Right atrium auricular region (tissue), 2 donors: ENCODE measurements around the gene SGCD. TPM values are rescaled to one million over a fixed set of nuclear protein-coding genes. Genes with fewer than 3 reads are reported as not detected.

Experiments
- DNase-seq: peaks from one replicate; pipeline ENCODE4 v3.0.0-alpha.2; 2019; ENCODE audit warnings: low spot score
- H3K27ac ChIP-seq, 2 donors: fragments of 200-600 bp; sonication (generic); 1 replicate in 1 of 2; 2 replicates in 1 of 2; pipeline ENCODE4 v1.5.1; 2016 to 2019
- H3K27me3 ChIP-seq, 2 donors: fragments of 200-600 bp; sonication (generic); one replicate each; pipeline versions ENCODE4 v1.5.1 to v1.6.0; 2017 to 2019
- H3K36me3 ChIP-seq: fragments of 200-600 bp; sonication (generic); one replicate; pipeline ENCODE4 v1.5.1; 2016
- H3K4me1 ChIP-seq, 2 donors: fragments of 200-600 bp; sonication (generic); one replicate each; pipeline versions ENCODE4 v1.5.1 to v1.6.0; 2017 to 2019
- H3K4me3 ChIP-seq, 2 donors: fragments of 200-600 bp; sonication (generic); 1 replicate in 1 of 2; 2 replicates in 1 of 2; pipeline ENCODE4 v1.5.1; 2017 to 2019; ENCODE audit warnings: mild to moderate bottlenecking in 1 of 2, moderate library complexity in 1 of 2
- H3K9me3 ChIP-seq, 2 donors: fragments of 200-600 bp; sonication (generic); one replicate each; pipeline ENCODE4 v1.5.1; 2019
- total RNA-seq, 2 donors: library from RNA; depleted of rRNA; stranded (reverse); fragments of >200 nt; gene quantifications; one replicate each; pipeline ENCODE4 v1.1.0, GENCODE V29; 2016
- TF ChIP-seq, protein P1 (sequence below), 2 donors: fragments of 200-600 bp; sonication (generic); IDR thresholded peaks; one replicate each; pipeline ENCODE4 v1.5.1; 2019; ENCODE audit warnings: antibody characterized with exemption in 2 of 2

Gene SGCD
- total RNA-seq, 2 donors from 2014 or later: 56.2 to 85.1 TPM

DNA sequence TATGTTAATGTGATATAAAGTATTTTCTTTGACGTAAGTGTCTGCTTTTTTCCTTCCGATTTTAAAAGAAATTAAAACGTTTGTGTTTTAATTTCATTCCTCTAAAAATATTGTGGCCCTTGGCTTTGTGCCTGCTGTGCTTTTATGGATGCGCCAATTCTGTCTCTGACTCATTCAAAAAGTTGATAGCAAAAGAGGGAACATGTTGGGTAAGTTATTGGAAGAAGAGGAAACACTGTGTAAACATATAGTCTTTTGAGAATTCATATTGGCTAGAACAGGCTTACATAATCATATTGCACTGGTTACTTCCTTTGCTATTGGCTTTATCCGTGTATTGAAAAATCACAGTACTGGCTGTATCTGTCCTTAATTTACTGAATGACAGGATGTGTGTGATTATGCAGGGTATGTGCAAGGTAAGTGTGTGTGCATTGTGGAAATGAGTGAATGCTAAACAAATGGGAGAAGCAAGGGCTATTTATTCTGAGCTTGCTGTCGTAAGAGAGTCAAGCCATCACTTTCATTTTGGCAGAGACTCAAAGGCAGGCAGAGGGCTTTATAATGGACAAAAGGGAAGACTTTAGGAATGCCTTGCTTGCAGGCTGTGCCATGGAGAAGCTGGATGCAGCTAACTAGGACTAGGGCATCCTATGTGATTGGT, 67.8 kb downstream of the SGCD start:
- no peak overlapping the region for H3K4me3 ChIP-seq
- no peaks in the 10 kb centered on the region for H3K36me3 ChIP-seq
- TF ChIP-seq, protein P1, sequence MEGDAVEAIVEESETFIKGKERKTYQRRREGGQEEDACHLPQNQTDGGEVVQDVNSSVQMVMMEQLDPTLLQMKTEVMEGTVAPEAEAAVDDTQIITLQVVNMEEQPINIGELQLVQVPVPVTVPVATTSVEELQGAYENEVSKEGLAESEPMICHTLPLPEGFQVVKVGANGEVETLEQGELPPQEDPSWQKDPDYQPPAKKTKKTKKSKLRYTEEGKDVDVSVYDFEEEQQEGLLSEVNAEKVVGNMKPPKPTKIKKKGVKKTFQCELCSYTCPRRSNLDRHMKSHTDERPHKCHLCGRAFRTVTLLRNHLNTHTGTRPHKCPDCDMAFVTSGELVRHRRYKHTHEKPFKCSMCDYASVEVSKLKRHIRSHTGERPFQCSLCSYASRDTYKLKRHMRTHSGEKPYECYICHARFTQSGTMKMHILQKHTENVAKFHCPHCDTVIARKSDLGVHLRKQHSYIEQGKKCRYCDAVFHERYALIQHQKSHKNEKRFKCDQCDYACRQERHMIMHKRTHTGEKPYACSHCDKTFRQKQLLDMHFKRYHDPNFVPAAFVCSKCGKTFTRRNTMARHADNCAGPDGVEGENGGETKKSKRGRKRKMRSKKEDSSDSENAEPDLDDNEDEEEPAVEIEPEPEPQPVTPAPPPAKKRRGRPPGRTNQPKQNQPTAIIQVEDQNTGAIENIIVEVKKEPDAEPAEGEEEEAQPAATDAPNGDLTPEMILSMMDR (IDR thresholded peaks at IDR 0.05): no peak
- H3K4me1 ChIP-seq: peaks cover 0 to 50% of the 10 kb centered on the region in 2 donors
- peak overlapping the region; percentile 28 to 59 for H3K27ac ChIP-seq
- H3K9me3 ChIP-seq: no peaks in the 10 kb centered on the region
- H3K27me3 ChIP-seq: no peaks in the 10 kb centered on the region
- no peak for DNase-seq

GRCh38 chr5:156395306-156395675, 68.3 kb downstream of the SGCD start:
- TF ChIP-seq, protein P1 (IDR thresholded peaks at IDR 0.05): no peak
- DNase-seq: no peak
- H3K27me3 ChIP-seq: no peaks in the 10 kb centered on the region
- no peaks in the 10 kb centered on the region for H3K9me3 ChIP-seq
- no peak overlapping the region for H3K4me3 ChIP-seq
- no peaks in the 10 kb centered on the region for H3K36me3 ChIP-seq
- peak overlapping the region; percentile 28 to 59 for H3K27ac ChIP-seq
- peaks cover 0 to 52% of the 10 kb centered on the region in 2 donors for H3K4me1 ChIP-seq

DNA sequence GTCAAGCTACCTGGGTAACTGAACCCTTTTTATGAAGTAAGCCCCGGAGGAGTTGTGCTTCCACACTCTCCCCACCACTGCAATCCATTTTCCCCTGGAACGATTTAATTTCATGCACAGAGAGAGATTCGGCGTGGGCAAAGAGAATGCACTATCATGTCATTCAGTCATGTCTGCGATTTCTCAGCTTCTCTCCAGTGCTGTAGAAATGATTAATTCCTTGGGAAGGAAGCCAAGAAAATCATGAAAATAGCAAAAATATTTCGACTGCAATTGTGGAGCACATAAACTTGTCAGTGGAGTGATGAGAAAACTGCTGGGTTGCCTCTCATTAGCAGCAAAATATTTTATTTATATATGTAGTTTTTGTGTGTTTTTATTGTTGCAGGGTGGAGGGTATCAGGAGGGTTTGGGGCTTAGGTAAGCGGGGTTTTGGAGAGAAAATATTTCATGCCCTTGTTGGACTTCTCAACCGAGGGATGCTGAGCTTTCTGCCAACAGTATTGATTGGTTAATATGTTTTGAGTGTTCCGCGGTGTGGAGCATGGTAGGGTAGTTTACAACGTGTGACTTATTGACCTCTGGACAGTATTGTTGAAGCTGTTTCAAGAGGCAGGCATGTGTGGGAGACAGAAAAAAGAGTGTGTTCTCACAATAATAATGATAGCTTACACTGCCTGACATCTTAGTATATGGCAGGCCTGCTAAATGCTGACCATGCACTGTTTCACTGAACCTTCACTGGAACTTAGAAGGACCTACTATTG, 69.3 kb downstream of the SGCD start:
- Histone ChIP-seq H3K27ac (peak overlapping the region in 1 of 2 donors; percentile 59), H3K36me3 (no peaks in the 10 kb centered on the region), H3K4me1 (peaks cover 0 to 57% of the 10 kb centered on the region in 2 donors), H3K27me3 (no peaks in the 10 kb centered on the region), H3K9me3 (no peaks in the 10 kb centered on the region), H3K4me3 (no peak overlapping the region)
- TF ChIP-seq, protein P1 (IDR thresholded peaks at IDR 0.05): no peak
- no peak for DNase-seq

GRCh38 chr5:156396830-156397081, 69.8 kb downstream of the SGCD start:
- no peaks in the 10 kb centered on the region for H3K27me3 ChIP-seq
- peaks cover 0 to 57% of the 10 kb centered on the region in 2 donors for H3K4me1 ChIP-seq
- peak overlapping the region in 1 of 2 donors; percentile 59 for H3K27ac ChIP-seq
- H3K9me3 ChIP-seq: no peaks in the 10 kb centered on the region
- H3K36me3 ChIP-seq: no peaks in the 10 kb centered on the region
- TF ChIP-seq, protein P1 (IDR thresholded peaks at IDR 0.05): no peak
- no peak for DNase-seq
- no peak overlapping the region for H3K4me3 ChIP-seq

DNA sequence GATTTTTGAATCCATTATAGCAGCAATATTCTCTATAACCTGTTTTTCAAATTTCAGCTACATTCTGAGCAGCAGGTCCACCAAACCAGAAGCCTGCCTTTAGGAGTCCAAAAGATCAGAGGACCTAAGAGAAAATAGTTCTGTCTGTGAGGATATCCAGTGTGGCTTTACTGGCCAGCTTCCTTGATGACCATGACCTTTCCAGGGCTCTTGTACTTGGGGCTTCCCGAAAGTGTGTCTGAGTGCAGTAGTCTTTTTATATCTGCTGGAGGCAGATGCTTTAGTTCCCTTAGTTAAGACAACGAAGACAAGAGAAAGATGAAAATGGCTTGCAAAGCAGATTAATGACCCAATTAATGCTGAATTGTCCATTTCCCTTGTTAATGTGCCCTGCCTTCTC, 72.4 kb downstream of the SGCD start:
- peak overlapping the region in 1 of 2 donors; percentile 41 for H3K27ac ChIP-seq
- H3K4me3 ChIP-seq: no peak overlapping the region
- DNase-seq: no peak
- H3K27me3 ChIP-seq: no peaks in the 10 kb centered on the region
- H3K36me3 ChIP-seq: no peaks in the 10 kb centered on the region
- H3K9me3 ChIP-seq: no peaks in the 10 kb centered on the region
- TF ChIP-seq, protein P1 (IDR thresholded peaks at IDR 0.05): no peak
- peaks cover 0 to 57% of the 10 kb centered on the region in 2 donors for H3K4me1 ChIP-seq
